ENCODE measurements around the gene TSPAN4.

DNA sequence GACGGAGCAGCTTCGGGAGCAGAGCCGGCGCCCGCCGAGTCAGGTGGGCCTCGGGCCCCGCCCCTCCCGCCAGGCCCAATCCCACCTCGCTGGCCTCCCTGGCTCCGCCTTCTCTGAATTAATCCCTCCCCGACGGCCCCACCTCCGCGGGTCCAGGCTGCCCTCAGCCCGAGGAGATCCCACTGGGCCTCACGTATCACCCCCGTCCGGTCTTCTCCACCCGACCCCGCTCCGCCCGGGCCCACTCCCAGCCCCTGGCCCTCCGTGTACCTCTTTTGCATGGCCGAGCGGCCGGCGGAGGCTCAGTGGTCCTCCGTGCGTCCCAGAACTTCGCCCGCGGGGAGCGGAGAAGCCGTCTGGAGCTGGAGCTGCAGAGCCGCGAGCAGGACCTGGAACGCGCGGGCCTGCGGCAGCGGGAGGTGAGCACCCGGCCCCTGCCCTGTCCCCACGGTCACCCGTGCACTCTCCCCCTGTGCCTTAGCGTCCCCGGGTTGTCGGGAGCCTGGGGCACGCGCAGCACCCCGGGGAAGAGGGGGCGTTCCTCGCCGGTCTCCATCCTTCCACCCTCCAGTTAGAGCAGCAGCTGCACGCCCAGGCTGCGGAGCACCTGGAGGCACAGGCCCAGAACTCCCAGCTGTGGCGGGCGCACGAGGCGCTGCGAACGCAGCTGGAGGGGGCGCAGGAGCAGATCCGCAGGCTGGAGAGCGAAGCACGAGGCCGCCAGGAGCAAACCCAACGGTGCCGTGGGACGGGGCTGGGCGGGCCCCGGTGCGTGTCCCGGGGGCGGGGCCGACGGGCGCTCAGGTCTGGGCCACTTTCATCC lies 12.1 kb upstream of the TSPAN4 start:
- TF ChIP-seq, protein P1, sequence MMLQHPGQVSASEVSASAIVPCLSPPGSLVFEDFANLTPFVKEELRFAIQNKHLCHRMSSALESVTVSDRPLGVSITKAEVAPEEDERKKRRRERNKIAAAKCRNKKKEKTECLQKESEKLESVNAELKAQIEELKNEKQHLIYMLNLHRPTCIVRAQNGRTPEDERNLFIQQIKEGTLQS (IDR thresholded peaks at IDR 0.05), result no peak
- TF ChIP-seq, protein P2, sequence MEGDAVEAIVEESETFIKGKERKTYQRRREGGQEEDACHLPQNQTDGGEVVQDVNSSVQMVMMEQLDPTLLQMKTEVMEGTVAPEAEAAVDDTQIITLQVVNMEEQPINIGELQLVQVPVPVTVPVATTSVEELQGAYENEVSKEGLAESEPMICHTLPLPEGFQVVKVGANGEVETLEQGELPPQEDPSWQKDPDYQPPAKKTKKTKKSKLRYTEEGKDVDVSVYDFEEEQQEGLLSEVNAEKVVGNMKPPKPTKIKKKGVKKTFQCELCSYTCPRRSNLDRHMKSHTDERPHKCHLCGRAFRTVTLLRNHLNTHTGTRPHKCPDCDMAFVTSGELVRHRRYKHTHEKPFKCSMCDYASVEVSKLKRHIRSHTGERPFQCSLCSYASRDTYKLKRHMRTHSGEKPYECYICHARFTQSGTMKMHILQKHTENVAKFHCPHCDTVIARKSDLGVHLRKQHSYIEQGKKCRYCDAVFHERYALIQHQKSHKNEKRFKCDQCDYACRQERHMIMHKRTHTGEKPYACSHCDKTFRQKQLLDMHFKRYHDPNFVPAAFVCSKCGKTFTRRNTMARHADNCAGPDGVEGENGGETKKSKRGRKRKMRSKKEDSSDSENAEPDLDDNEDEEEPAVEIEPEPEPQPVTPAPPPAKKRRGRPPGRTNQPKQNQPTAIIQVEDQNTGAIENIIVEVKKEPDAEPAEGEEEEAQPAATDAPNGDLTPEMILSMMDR (IDR thresholded peaks at IDR 0.05; ENCODE audit: low read depth, low read length, missing input control), result no peak
- TF ChIP-seq, protein P3, sequence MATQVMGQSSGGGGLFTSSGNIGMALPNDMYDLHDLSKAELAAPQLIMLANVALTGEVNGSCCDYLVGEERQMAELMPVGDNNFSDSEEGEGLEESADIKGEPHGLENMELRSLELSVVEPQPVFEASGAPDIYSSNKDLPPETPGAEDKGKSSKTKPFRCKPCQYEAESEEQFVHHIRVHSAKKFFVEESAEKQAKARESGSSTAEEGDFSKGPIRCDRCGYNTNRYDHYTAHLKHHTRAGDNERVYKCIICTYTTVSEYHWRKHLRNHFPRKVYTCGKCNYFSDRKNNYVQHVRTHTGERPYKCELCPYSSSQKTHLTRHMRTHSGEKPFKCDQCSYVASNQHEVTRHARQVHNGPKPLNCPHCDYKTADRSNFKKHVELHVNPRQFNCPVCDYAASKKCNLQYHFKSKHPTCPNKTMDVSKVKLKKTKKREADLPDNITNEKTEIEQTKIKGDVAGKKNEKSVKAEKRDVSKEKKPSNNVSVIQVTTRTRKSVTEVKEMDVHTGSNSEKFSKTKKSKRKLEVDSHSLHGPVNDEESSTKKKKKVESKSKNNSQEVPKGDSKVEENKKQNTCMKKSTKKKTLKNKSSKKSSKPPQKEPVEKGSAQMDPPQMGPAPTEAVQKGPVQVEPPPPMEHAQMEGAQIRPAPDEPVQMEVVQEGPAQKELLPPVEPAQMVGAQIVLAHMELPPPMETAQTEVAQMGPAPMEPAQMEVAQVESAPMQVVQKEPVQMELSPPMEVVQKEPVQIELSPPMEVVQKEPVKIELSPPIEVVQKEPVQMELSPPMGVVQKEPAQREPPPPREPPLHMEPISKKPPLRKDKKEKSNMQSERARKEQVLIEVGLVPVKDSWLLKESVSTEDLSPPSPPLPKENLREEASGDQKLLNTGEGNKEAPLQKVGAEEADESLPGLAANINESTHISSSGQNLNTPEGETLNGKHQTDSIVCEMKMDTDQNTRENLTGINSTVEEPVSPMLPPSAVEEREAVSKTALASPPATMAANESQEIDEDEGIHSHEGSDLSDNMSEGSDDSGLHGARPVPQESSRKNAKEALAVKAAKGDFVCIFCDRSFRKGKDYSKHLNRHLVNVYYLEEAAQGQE (IDR thresholded peaks at IDR 0.05), result no peak
- TF ChIP-seq TAF1 (conservative IDR thresholded peaks at IDR 0.05), result no peak
- TF ChIP-seq EGR1 (IDR thresholded peaks at IDR 0.05; ENCODE audit: low read depth in 2 of 2), result no peak
- TF ChIP-seq, protein P4, sequence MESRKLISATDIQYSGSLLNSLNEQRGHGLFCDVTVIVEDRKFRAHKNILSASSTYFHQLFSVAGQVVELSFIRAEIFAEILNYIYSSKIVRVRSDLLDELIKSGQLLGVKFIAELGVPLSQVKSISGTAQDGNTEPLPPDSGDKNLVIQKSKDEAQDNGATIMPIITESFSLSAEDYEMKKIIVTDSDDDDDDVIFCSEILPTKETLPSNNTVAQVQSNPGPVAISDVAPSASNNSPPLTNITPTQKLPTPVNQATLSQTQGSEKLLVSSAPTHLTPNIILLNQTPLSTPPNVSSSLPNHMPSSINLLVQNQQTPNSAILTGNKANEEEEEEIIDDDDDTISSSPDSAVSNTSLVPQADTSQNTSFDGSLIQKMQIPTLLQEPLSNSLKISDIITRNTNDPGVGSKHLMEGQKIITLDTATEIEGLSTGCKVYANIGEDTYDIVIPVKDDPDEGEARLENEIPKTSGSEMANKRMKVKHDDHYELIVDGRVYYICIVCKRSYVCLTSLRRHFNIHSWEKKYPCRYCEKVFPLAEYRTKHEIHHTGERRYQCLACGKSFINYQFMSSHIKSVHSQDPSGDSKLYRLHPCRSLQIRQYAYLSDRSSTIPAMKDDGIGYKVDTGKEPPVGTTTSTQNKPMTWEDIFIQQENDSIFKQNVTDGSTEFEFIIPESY (IDR thresholded peaks at IDR 0.05), result no peak
- no peak for TF ChIP-seq SP1 (IDR thresholded peaks at IDR 0.05)
- TF ChIP-seq GABPA (IDR thresholded peaks at IDR 0.05 in 1 of 2, conservative IDR thresholded peaks at IDR 0.05 in 1 of 2), result no peak
- TF ChIP-seq, protein P5, sequence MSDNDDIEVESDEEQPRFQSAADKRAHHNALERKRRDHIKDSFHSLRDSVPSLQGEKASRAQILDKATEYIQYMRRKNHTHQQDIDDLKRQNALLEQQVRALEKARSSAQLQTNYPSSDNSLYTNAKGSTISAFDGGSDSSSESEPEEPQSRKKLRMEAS (IDR thresholded peaks at IDR 0.05), result no peak
- no peak for TF ChIP-seq HNF4A (conservative IDR thresholded peaks at IDR 0.05)
- no peak for TF ChIP-seq RAD21 (IDR thresholded peaks at IDR 0.05)
